Measurements from ENCODE around the gene PHF14.

The PHF14 gene

GRCh38 chr7:11212080-11212711 is 238.5 kb downstream of the PHF14 start:
- peak; percentile 90 for DNase-seq

GRCh38 chr7:11212816-11213215 is 239.1 kb downstream of the PHF14 start:
- DNase-seq: no peak

GRCh38 chr7:11213266-11213665 is 239.6 kb downstream of the PHF14 start:
- peak; percentile 11 for DNase-seq

- DNase-seq: no peak
Observed at GRCh38 chr7:11216276-11216675, 242.6 kb downstream of the PHF14 start.

GRCh38 chr7:11217848-11218565 is 244.3 kb downstream of the PHF14 start:
- peak; percentile 53 for DNase-seq
